Measurements from ENCODE around the gene PTPN14.

Gene PTPN14

GRCh38 chr1:214454569-214455396, 96.6 kb downstream of the PTPN14 start:
- DNase-seq (ENCODE audit: low read depth in 2 of 2) = no peak

GRCh38 chr1:214453109-214453722, 98.2 kb downstream of the PTPN14 start:
- DNase-seq (ENCODE audit: low read depth in 2 of 2) = no peak

- DNase-seq (ENCODE audit: low read depth in 2 of 2) = no peak
Observed at GRCh38 chr1:214452152-214452784, 99.1 kb downstream of the PTPN14 start.

- DNase-seq (ENCODE audit: low read depth in 2 of 2) = no peak
Observed at GRCh38 chr1:214451596-214451995, 99.8 kb downstream of the PTPN14 start.

DNA sequence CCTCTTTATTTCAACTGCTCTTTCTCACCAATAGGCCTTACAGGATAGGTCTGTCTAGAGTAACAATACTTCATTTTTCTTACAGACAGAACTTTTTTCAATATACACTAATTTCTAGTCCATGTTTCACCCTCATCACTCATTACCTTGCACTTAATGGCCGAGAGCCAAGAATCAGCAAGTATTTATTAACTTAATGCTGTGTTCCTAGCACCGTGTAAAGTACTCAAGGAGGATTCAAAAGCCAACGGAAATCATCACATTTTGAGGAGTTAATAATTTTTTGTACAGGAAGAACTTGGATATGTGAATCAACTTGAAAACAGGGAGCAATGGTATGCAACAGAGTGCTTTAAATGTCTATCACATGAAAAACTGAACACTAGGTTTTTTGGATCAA, 102.0 kb downstream of the PTPN14 start:
- DNase-seq (ENCODE audit: low read depth in 2 of 2) = no peak

DNA sequence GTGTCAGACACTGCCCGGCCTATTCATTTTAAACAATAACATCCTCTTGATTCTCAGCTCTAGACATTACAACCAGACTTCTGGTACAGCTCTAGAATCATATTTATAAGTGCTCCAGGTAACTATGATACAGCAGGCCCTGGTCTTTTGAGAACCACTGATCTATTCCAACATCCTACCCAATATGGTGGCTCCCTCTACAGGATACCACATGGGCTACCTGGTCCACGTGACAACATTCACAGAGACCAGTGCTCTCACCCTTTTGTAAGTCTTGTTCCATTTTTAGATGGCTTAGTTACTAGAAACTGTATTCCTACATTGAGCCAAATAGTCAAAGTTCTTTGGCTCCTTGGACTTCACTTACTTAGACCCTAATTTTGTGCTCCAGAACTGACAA, 102.9 kb downstream of the PTPN14 start:
- no peak for DNase-seq (ENCODE audit: low read depth in 2 of 2)

DNA sequence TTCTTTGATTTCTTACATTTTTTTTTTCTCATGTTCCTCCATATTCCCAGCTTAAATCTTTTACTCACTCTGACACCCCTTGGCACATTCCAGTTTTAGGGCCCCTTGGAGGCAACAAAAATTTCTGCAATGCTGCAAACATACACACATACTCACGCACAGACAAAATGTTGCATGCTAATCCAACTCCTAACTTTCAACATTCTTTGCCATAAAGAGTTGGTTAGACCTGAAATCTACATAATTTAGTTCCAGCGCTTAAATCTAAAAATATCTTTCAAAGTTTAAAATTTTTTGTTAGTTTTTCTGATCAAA, 103.9 kb downstream of the PTPN14 start:
- DNase-seq (ENCODE audit: low read depth in 2 of 2) = no peak

DNA sequence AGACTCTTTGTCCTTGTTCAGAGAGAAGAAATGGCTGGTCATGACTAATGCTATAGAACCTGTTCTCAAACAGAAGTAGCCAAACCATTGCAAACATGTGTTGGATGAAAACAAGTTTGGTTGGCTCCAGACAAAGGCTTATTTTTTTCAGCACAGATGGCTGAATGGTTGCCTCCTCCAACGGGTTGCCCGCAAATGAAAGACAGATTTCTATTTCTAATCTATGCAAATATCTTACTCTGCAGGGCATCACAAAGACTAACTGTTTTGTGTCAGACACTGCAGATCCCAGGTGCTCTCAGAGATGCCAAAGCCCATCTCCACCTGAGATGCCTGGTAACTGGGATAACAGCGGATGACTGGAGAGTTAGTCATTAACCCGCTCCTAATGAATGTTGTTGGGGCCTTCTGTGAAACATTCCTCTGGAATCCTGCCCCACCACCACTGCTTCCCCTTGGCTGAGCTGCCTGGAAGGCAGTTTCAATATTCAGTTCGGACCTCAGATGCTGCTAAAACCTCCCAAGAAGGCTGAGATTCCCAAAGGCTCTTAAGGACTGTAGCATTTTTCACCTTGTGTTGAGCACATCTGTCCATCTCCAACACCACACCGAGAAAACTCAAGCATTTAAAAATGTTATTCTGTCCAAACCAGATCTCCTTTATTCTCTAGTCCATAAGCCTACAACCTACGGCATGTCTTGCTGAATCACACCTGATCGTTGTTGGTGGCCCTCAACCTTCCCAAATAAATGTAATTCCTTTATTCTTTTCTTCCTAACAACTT, 104.4 kb downstream of the PTPN14 start:
- no peak for DNase-seq (ENCODE audit: low read depth in 2 of 2)

- no peak for DNase-seq (ENCODE audit: low read depth in 2 of 2)
Observed at GRCh38 chr1:214445831-214446614, 105.4 kb downstream of the PTPN14 start.

- DNase-seq (ENCODE audit: low read depth in 2 of 2) = no peak
Observed at GRCh38 chr1:214445199-214445598, 106.2 kb downstream of the PTPN14 start.

GRCh38 chr1:214444182-214444939, 107.0 kb downstream of the PTPN14 start:
- no peak for DNase-seq (ENCODE audit: low read depth in 2 of 2)

DNA sequence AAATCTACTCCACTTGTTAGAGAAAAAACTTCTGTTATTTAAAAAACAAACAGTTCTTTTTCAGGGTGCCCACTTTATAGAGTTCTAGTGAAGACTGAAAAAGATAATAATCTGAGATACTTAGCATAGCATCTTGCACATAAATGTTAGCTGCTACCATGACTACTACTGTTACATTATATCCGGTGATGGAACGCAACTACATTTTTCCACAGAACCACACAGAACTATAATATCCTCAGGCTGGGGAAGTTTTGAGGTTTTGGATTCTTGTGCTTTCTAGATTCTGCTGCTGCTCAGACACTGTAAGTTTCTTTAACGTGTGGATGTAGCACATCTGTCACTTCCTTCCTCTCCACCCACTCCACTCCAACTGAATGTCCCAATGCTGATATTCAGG, 110.3 kb downstream of the PTPN14 start:
- DNase-seq (ENCODE audit: low read depth in 2 of 2) = no peak

- no peak for DNase-seq (ENCODE audit: low read depth in 2 of 2)
Observed at GRCh38 chr1:214440219-214440965, 111.0 kb downstream of the PTPN14 start.

GRCh38 chr1:214439352-214440119, 111.9 kb downstream of the PTPN14 start:
- no peak for DNase-seq (ENCODE audit: low read depth in 2 of 2)

GRCh38 chr1:214438530-214438929, 112.9 kb downstream of the PTPN14 start:
- no peak for DNase-seq (ENCODE audit: low read depth in 2 of 2)

DNA sequence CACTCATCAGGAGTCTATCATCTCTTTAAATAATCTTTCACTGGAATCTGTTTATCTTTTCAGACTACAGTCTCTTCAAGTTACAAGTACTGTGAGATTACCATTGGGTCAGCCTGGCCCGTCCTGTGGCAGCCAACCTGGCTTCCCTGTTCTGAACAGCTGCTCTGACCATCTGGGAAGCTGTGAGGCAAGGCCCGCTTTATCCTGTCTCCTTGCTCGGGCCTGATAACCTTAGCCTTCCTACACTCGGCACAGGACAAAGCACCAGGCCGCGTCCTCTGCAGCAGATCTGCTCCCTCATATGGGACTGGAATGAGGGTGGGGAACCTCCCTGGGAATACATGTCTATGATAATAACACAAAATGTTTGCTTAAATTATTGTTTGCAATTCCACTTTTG, 113.3 kb downstream of the PTPN14 start:
- DNase-seq (ENCODE audit: low read depth in 2 of 2) = no peak

GRCh38 chr1:214435867-214436266, 115.5 kb downstream of the PTPN14 start:
- no peak for DNase-seq (ENCODE audit: low read depth in 2 of 2)

GRCh38 chr1:214432245-214432644, 119.2 kb downstream of the PTPN14 start:
- DNase-seq (ENCODE audit: low read depth in 2 of 2) = no peak

Measured in stimulated activated CD4-positive, alpha-beta T cell treated with anti-CD3 and anti-CD28 coated beads, Interleukin-1b, Interleukin-23, amount 100 ng/mL, for 1 hour (primary cell).